ENCODE data around the gene BLTP3A. TPM values are rescaled to one million over a fixed set of nuclear protein-coding genes. Genes with fewer than 3 reads are reported as not detected.
"Not testable (repeated sequence)": the region's sequence is repeated elsewhere in the genome, so short reads cannot be mapped to it uniquely, and the experiment has no call there.

Gene BLTP3A
- total and polyA plus RNA-seq, 10 of the 15 experiments (the other 5 are each of a cell fraction or from before 2014, with no cell fraction given), result 2.7 to 16.7 (median 9.9) TPM

DNA sequence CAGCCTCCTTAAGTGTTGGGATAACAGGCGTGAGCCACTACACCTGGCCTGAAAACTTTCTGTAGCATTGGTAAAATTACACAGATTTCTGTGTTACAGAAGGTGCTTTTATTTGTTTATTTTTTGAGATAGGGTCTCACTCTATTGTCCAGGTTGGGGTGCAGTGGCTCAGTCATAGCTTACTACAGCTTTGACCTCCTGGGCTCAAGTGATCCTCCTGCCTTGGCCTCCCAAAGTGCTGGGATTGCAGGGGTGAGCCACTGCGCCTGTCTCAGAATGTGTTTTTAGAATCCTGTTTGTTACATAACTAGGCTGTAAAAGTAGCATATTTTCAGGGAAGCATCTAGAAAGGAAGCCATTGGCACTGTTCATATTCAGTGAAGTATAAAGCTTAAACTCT lies 16.9 kb upstream of the BLTP3A start:
- ChIA-PET SMC1A (ENCODE audit: uncharacterized antibody, unreplicated experiment) (interaction anchor here (0.5 kb wide), 1 partner anchor 67 kb away, joined by 4 read pairs; no protein-coding TSS in a partner anchor), CTCF (interaction anchor here (1.0 kb wide), 1 partner anchor 165 kb away, joined by 3 read pairs; no protein-coding TSS in a partner anchor), RAD21 (ENCODE audit: unreplicated experiment) (no interaction called here), POLR2A (interaction anchor here (1.0 kb wide), 1 partner anchor 31 kb away, joined by 4 read pairs; no protein-coding TSS in a partner anchor)
- FAIRE-seq (no peak), ATAC-seq (no peak), DNase-seq (ENCODE audit: low read depth, low spot score) (no peak)
- no TSS peak for BruUV-seq (replicated peaks)
- 92% methylated on average over 2 of the region's 2 CpGs for WGBS (ENCODE audit: insufficient coverage, insufficient replicate concordance, low lambda C conversion rate, missing lambda C conversion rate)
- in situ Hi-C loops (cut with MboI), result no loop called here
- H3K36me3 ChIP-seq (ENCODE audit: control insufficient read depth in 2 of 2, insufficient read depth in 2 of 2, low read length in 1 of 2), result peaks cover 0 to 16% of the 10 kb centered on the region in 2 experiments; a peak in 3 of 4 replicates
- no peak overlapping the region for H3K27ac ChIP-seq (ENCODE audit: control insufficient read depth, insufficient read depth)
- no peak overlapping the region for H2AFZ ChIP-seq (ENCODE audit: control insufficient read depth, low read depth, low read length)
- no peaks in the 10 kb centered on the region for H3K79me2 ChIP-seq (ENCODE audit: control insufficient read depth, insufficient read depth, low read length)
- H3K27me3 ChIP-seq (replicated peaks in 1 of 2; ENCODE audit: control insufficient read depth in 2 of 2, insufficient read depth in 2 of 2, low read length in 1 of 2), result no peaks in the 10 kb centered on the region
- H3K4me1 ChIP-seq (ENCODE audit: control insufficient read depth, insufficient read depth, low read length), result no peaks in the 10 kb centered on the region
- no peaks in the 10 kb centered on the region for H3K9me3 ChIP-seq (replicated peaks; ENCODE audit: control insufficient read depth, insufficient read depth, low read length)
- H3K4me3 ChIP-seq, result no peak overlapping the region
- no peak overlapping the region for H3K9ac ChIP-seq (ENCODE audit: control insufficient read depth, insufficient read depth, low read length)
- TF ChIP-seq RAD21 (IDR thresholded peaks at IDR 0.05; ENCODE audit: insufficient read depth, low read depth, low read length) (no peak), SRF (IDR thresholded peaks at IDR 0.05; ENCODE audit: low read depth in 2 of 2, low read length in 2 of 2) (no peak), HDAC6 (IDR thresholded peaks at IDR 0.05; ENCODE audit: unreplicated experiment) (no peak), TBL1XR1 (IDR thresholded peaks at IDR 0.05; ENCODE audit: low read depth, low read length) (no peak), BHLHE40 (IDR thresholded peaks at IDR 0.05; ENCODE audit: borderline replicate concordance in 1 of 2, low read depth in 2 of 2, low read length in 1 of 2) (no peak), IRF3 (IDR thresholded peaks at IDR 0.05) (no peak), HCFC1 (IDR thresholded peaks at IDR 0.05; ENCODE audit: low read length) (no peak)
- H4K20me1 ChIP-seq (ENCODE audit: control insufficient read depth, insufficient read depth), result no peaks in the 10 kb centered on the region
- intact Hi-C loops (cut with micrococcal nuclease; ENCODE audit: unreplicated experiment), result no loop called here
- H3K4me2 ChIP-seq (ENCODE audit: control insufficient read depth, insufficient read depth), result no peak overlapping the region

DNA sequence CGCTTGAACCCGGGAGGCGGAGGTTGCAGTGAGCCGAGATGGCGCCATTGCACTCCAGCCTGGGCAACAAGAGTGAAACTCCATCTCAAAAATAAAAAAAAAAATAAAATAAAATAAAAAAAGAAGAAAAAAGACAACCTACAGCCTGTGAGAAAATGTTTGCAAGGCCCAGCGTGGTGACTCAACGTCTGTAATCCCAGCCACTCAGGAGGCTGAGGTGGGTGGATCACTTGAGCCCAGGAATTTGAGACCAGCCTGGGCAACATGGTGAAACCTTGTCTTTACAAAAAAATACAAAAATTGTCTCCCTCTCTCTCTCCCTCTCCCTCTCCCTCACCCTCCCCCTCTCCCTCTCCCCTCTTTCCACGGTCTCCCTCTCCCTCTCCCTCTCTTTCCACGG lies 6.5 kb upstream of the BLTP3A start:
- DNase-seq (ENCODE audit: low read depth, low spot score); H3K4me1 ChIP-seq (ENCODE audit: control insufficient read depth, insufficient read depth, low read length); H3K79me2 ChIP-seq (ENCODE audit: control insufficient read depth, insufficient read depth, low read length); H4K20me1 ChIP-seq (ENCODE audit: control insufficient read depth, insufficient read depth); H3K9ac ChIP-seq (ENCODE audit: control insufficient read depth, insufficient read depth, low read length); in situ Hi-C loops (cut with MboI); H3K27me3 ChIP-seq (replicated peaks in 1 of 2; ENCODE audit: control insufficient read depth in 2 of 2, insufficient read depth in 2 of 2, low read length in 1 of 2); FAIRE-seq; H2AFZ ChIP-seq (ENCODE audit: control insufficient read depth, low read depth, low read length); H3K36me3 ChIP-seq (ENCODE audit: control insufficient read depth in 2 of 2, insufficient read depth in 2 of 2, low read length in 1 of 2); H3K4me2 ChIP-seq (ENCODE audit: control insufficient read depth, insufficient read depth); BruUV-seq (replicated peaks); H3K9me3 ChIP-seq (replicated peaks; ENCODE audit: control insufficient read depth, insufficient read depth, low read length); ATAC-seq; intact Hi-C loops (cut with micrococcal nuclease; ENCODE audit: unreplicated experiment); H3K4me3 ChIP-seq; RAD21 ChIA-PET (ENCODE audit: unreplicated experiment); H3K27ac ChIP-seq (ENCODE audit: control insufficient read depth, insufficient read depth); POLR2A ChIA-PET: not testable (repeated sequence)
- CTCF ChIA-PET, result interaction anchor here (0.6 kb wide), 1 partner anchor 90 kb away, joined by 3 read pairs; no protein-coding TSS in a partner anchor
- WGBS (ENCODE audit: insufficient coverage, insufficient replicate concordance, low lambda C conversion rate, missing lambda C conversion rate), result 97% methylated on average over 7 of the region's 9 CpGs
- SMC1A ChIA-PET (ENCODE audit: uncharacterized antibody, unreplicated experiment), result interaction anchor here (1.2 to 1.7 kb wide), 2 partner anchors 8 to 28 kb away, joined by 3 to 5 read pairs; partner anchors contain the start of gene SNRPC

DNA sequence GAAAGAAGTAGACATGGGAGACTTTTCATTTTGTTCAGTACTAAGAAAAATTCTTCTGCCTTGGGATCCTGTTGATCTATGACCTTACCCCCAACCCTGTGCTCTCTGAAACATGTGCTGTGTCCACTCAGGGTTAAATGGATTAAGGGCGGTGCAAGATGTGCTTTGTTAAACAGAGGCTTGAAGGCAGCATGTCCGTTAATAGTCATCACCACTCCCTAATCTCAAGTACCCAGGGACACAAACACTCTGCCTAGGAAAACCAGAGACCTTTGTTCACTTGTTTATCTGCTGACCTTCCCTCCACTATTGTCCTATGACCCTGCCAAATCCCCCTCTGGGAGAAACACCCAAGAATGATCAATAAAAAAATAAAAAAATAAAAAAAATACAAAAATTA lies 4.7 kb upstream of the BLTP3A start:
- H3K4me2 ChIP-seq (ENCODE audit: control insufficient read depth, insufficient read depth); H3K9me3 ChIP-seq (replicated peaks; ENCODE audit: control insufficient read depth, insufficient read depth, low read length); H3K27ac ChIP-seq (ENCODE audit: control insufficient read depth, insufficient read depth); intact Hi-C loops (cut with micrococcal nuclease; ENCODE audit: unreplicated experiment); DNase-seq (ENCODE audit: low read depth, low spot score); CTCF ChIA-PET; H3K4me1 ChIP-seq (ENCODE audit: control insufficient read depth, insufficient read depth, low read length); POLR2A ChIA-PET; H3K4me3 ChIP-seq; H3K27me3 ChIP-seq (replicated peaks in 1 of 2; ENCODE audit: control insufficient read depth in 2 of 2, insufficient read depth in 2 of 2, low read length in 1 of 2); in situ Hi-C loops (cut with MboI); SMC1A ChIA-PET (ENCODE audit: uncharacterized antibody, unreplicated experiment); H3K36me3 ChIP-seq (ENCODE audit: control insufficient read depth in 2 of 2, insufficient read depth in 2 of 2, low read length in 1 of 2); ATAC-seq; H3K9ac ChIP-seq (ENCODE audit: control insufficient read depth, insufficient read depth, low read length); H2AFZ ChIP-seq (ENCODE audit: control insufficient read depth, low read depth, low read length); BruUV-seq (replicated peaks); H3K79me2 ChIP-seq (ENCODE audit: control insufficient read depth, insufficient read depth, low read length); H4K20me1 ChIP-seq (ENCODE audit: control insufficient read depth, insufficient read depth); RAD21 ChIA-PET (ENCODE audit: unreplicated experiment); FAIRE-seq: not testable (repeated sequence)
- WGBS (ENCODE audit: insufficient coverage, insufficient replicate concordance, low lambda C conversion rate, missing lambda C conversion rate), result 96% methylated on average over 2 of the region's 2 CpGs

Data from GM12878 (cell line).